GM19468 (cell line): ENCODE results near the gene RAP1GAP.

Source experiments
- ATAC-seq: cut with Tn5 transposase; IDR thresholded peaks from one replicate; pipeline ENCODE4 v1.9.1; 2021; ENCODE audit warnings: mild to moderate bottlenecking, moderate library complexity, moderate number of reproducible peaks; ENCODE audit not compliant: unreplicated experiment; ENCODE audit errors: extremely low read depth

Gene RAP1GAP

DNA sequence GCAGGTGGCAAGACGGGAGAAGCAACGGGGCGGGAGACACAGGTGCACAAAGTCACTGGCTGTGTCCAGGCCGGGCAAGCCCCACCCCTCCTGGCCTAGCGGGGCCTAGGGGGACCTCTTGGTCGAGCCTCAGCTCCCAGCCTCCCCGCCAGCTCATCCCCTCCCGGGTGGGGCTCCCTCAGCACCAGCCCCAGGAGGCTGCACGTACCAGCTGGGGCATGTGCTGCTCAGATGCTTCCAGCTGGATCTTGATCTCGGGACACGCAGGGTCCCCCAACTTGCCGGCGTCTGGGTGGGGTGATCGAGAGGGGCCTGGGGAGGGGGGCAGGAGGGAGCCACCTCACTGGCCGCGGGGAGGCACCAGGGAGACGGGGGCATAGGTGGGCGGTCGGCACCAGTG, 71.4 kb downstream of the RAP1GAP start:
- no peak for ATAC-seq

DNA sequence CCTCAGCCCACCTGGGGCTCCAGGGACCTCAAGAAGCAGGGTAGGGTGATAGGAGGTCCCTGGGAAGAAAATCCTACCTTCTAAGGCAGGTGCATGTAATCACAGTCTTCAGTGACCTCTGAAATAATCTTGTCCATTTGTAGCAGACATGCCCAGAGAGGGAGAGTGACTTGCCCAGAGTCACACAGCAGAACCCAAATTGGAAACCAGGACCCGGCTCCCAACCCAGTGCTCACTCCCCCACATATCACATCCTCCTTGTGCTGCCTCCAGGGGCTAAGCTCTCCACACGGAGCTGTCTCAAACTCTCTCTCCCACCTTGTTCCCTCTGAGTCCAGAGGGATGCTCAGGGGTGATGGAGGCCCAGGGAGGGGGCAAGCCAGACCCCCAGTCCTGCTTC, 72.5 kb downstream of the RAP1GAP start:
- ATAC-seq, result no peak

DNA sequence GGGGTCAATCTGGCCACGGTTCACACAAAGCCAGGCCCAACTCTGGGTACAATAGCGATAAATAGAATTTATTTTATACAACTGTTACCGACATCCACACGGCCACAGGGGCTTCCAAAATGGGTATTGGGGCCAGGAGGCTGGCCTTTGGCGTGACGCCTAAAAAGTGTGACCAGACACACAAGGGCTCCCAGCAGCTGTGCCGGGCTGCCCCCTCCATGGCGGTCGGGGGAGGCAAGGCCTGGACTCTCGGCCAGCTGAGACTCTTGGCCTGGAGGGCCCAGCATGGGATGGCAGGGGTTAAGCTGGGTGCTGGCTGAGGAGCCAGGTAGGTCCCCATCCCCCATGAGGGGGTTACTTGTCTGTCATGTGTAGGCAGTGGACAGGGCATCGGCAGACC, 73.0 kb downstream of the RAP1GAP start:
- no peak for ATAC-seq

GRCh38 chr1:21594935-21595897, 73.9 kb downstream of the RAP1GAP start:
- no peak for ATAC-seq

DNA sequence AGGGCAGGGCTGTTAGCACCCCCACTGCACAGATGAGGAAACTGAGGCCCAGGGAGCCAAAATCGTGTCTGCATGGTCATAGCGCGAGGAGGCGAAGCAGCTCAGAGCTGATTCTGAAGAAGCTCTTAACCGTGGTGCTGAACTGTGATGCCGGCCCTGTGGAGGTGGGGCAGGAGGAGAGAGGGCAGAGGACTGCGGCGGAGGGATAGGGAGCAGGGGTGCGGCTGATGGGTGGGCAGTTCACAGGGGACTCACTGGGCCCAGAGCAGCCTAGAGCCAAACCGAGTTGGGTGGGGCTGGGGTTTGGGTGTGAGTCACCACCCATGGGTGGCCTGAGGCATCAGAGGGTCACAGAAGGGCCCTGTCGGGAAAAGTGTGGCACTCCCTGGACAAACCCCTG, 74.7 kb downstream of the RAP1GAP start:
- no peak for ATAC-seq

GRCh38 chr1:21593231-21593630, 75.9 kb downstream of the RAP1GAP start:
- no peak for ATAC-seq

DNA sequence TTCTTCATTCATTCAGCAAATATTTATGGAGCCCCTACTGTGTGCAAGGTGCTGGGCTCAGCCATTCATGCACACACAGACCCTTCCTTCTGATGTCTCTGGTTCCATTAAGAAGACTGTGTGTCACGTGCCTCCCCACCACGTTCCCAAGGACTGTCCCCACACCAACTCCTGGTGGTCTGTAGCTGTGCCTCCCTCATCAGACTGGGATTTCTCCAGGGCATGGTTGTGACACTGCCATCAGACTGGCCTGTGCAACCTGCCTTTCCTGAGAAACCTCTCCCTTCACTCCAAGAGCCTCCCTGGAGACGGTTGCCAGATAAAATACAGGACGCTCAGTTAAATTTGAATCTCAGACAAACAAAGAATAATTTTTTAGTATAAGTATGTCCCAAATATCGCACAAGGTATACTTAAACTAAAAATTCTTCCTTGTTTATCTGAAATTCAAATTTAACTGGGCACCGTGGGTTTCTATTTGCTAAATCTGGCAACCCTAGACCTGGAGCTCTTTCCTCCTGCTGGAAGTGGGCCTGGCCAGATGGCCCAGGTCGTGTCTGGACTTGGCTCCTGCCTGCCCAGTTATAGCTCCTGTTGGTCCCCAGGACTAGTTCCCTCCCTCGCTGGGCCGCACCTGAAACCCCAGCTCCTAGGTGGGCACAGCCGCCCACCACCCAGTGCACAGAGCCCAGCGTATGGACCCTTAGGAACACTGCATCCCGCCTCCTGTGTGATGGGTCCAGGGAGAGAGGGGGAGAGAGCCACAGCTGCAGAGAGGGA, 76.9 kb downstream of the RAP1GAP start:
- no peak for ATAC-seq

- ATAC-seq, result no peak
Observed at GRCh38 chr1:21590934-21591333, 78.2 kb downstream of the RAP1GAP start.

- no peak for ATAC-seq
Observed at GRCh38 chr1:21590126-21590880, 78.9 kb downstream of the RAP1GAP start.

DNA sequence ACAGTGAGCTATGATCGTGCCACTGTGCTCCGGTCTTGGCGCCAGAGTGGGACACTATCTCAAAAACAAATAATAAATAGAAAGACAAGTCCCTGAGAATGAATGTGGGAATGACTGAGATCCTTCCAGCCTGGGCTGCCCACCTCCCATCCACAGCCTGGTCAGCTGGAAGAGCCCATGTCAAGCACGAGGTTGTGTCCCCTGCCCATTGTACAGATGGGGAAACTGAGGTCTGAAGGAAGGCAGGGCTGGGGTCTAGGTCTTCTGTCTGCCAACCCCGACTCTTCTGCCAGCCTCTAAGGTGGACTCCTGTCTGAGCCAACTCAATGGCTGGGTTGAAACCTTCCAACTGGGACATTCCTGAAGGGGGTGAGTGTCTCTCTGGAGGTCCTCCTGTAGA, 79.5 kb downstream of the RAP1GAP start:
- ATAC-seq, result no peak

- no peak for ATAC-seq
Observed at GRCh38 chr1:21587602-21587953, 81.6 kb downstream of the RAP1GAP start.

GRCh38 chr1:21586846-21587601, 82.1 kb downstream of the RAP1GAP start:
- ATAC-seq, result no peak

DNA sequence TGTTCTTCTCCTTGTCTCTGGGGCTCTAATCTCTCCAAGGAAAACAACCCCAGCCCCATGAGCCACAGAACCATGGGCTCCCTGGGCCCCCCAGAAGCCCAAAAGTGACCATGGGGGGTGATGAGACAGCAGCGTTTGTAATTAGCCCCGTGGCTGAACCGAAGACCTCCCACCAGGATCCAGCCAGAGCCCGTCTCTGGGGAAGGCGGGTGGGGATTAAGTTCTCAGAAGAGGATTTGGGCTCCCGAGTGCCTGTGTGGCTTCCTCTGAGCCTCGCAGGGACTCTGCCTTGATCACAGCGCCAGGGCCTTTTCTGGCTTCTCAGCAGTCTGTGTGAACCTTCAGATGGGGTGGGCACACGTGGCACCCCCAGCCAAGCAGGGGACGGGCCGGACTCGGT, 82.9 kb downstream of the RAP1GAP start:
- no peak for ATAC-seq

- ATAC-seq, result no peak
Observed at GRCh38 chr1:21585037-21585436, 84.1 kb downstream of the RAP1GAP start.

GRCh38 chr1:21584096-21584495, 85.1 kb downstream of the RAP1GAP start:
- ATAC-seq, result no peak

- ATAC-seq, result no peak
Observed at GRCh38 chr1:21579791-21580190, 89.4 kb downstream of the RAP1GAP start.

DNA sequence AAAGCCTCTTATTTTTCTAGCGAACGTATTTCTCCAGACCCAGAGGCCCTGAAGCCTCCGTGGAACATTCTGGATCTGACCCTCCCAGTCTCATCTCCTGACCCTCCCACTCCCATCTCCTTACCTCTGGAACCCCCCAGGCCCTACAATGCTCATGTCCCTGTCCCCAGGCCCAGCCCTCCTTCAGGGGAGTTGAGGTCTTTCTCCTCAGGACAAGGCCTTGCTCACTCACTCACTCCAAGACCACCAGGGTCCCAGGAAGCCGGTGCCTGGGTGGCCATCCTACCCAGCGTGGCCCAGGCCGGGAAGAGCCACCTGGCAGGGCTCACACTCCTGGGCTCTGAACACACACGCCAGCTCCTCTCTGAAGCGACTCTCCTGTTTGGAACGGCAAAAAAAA, 91.2 kb downstream of the RAP1GAP start:
- no peak for ATAC-seq

DNA sequence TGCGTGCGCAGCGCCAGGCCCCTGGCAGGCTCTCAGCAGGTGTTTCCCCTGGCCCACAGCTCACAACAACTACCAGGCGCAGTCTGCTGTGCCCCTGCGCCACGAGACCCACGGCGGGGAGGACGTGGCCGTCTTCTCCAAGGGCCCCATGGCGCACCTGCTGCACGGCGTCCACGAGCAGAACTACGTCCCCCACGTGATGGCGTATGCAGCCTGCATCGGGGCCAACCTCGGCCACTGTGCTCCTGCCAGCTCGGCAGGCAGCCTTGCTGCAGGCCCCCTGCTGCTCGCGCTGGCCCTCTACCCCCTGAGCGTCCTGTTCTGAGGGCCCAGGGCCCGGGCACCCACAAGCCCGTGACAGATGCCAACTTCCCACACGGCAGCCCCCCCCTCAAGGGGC, 91.8 kb downstream of the RAP1GAP start:
- ATAC-seq, result no peak

- ATAC-seq, result no peak
Observed at GRCh38 chr1:21576798-21577187, 92.4 kb downstream of the RAP1GAP start.
